PC-9 (cell line): Measurements from ENCODE around the gene MS4A7.

Experiments used
- CTCF ChIP-seq: fragments of 200-600 bp; sonication (generic); conservative IDR thresholded peaks from 2 replicates; pipeline ENCODE4 v1.6.1; 2017; ENCODE audit warnings: mixed run types, antibody characterized with exemption, mild to moderate bottlenecking, moderate library complexity
- EZH2 ChIP-seq: fragments of 200-600 bp; sonication (generic); IDR thresholded peaks from 2 replicates; pipeline ENCODE4 v1.8.0; 2017; ENCODE audit warnings: antibody characterized with exemption, low read depth

- TF ChIP-seq CTCF (no peak), EZH2 (no peak)
These were observed 20.6 kb upstream of the MS4A7 start for GRCh38 chr11:60357771-60358170.
